Measurements from ENCODE around the gene GPX2. TPM values are rescaled to one million over a fixed set of nuclear protein-coding genes. Genes with fewer than 3 reads are reported as not detected.

GPX2 gene
- total and polyA plus RNA-seq, 2 of the 8 experiments (the other 6 are each of a cell fraction or from before 2014, with no cell fraction given) = 0.30 to 0.89 TPM

DNA sequence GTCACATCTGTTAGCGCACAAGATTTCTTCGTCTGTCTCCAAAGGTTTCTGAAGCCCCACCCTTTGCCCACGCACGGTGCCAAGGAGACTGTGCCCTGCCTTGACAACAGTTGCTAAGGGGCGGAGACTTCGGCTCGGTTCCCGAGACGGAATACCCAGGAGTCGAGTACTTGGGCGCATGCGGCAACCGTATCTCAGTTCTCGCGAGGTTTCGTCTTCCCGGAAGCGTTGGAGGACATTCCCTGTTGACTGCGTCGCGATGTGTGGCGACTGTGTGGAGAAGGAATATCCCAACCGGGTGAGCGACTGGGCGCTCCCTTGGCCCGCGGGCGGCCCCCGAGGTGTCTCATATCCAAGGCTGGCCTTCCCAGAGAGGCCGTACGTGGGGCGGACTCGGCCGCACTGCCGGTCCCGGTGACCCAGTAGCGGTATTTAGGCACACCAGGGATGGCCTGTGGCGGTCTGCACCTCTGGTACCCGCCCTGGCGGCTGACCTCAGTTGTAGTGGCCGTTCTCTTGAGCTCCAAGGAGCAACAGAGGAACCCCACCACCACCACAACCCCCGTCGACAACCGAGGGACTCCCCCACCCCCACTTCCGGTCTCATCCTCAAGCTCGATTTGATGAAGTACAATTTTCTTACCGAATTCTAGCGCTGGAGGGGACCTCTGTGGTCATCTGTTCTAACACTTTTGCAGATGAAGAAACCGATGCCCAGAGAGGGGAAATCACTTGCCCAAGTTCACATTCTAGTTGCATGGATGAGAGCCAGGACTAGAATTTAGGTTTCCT, 28.1 kb downstream of the GPX2 start, which contains the start of gene CHURC1 (continued):
- TF ChIP-seq GABPA (IDR thresholded peaks at IDR 0.05; ENCODE audit: borderline replicate concordance, insufficient read depth, low read length) (no peak), BACH1 (IDR thresholded peaks at IDR 0.05; ENCODE audit: low read length) (no peak; the same call in 1 of the 2 replicates), RAD21 (IDR thresholded peaks at IDR 0.05 in 1 of 2, conservative IDR thresholded peaks at IDR 0.05 in 1 of 2; ENCODE audit: low read depth in 2 of 2, low read length in 2 of 2) (0 out of 4 replicates have a peak, but pooled peaks of 1 of the 2 experiments have one; percentile 4), KDM4A (IDR thresholded peaks at IDR 0.05; ENCODE audit: low read depth, low read length, severe bottlenecking) (peak; percentile 38), TAF7 (optimal IDR thresholded peaks at IDR 0.05; ENCODE audit: borderline replicate concordance, low read depth, low read length) (peak; percentile 65), TAF1 (IDR thresholded peaks at IDR 0.05; ENCODE audit: low read depth, low read length) (peak; percentile 88), ASH2L (IDR thresholded peaks at IDR 0.05; ENCODE audit: low read length) (peak; percentile 97), SRF (IDR thresholded peaks at IDR 0.05; ENCODE audit: low read depth, low read length) (no peak), SIN3A (conservative IDR thresholded peaks at IDR 0.05 in 1 of 2, IDR thresholded peaks at IDR 0.05 in 1 of 2; ENCODE audit: low read depth in 1 of 2, low read length in 2 of 2) (no peak; a peak in 1 of 4 replicates), BRCA1 (IDR thresholded peaks at IDR 0.05; ENCODE audit: low read depth, low read length) (peak; percentile 82), HDAC2 (IDR thresholded peaks at IDR 0.05; ENCODE audit: borderline replicate concordance in 1 of 2, low read depth in 2 of 2, low read length in 2 of 2) (peak in 1 of 2 experiments; percentile 57; a peak in 1 of 4 replicates), CHD2 (IDR thresholded peaks at IDR 0.05; ENCODE audit: low read length) (peak; percentile 97)
- TF ChIP-seq, protein P1, sequence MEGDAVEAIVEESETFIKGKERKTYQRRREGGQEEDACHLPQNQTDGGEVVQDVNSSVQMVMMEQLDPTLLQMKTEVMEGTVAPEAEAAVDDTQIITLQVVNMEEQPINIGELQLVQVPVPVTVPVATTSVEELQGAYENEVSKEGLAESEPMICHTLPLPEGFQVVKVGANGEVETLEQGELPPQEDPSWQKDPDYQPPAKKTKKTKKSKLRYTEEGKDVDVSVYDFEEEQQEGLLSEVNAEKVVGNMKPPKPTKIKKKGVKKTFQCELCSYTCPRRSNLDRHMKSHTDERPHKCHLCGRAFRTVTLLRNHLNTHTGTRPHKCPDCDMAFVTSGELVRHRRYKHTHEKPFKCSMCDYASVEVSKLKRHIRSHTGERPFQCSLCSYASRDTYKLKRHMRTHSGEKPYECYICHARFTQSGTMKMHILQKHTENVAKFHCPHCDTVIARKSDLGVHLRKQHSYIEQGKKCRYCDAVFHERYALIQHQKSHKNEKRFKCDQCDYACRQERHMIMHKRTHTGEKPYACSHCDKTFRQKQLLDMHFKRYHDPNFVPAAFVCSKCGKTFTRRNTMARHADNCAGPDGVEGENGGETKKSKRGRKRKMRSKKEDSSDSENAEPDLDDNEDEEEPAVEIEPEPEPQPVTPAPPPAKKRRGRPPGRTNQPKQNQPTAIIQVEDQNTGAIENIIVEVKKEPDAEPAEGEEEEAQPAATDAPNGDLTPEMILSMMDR (IDR thresholded peaks at IDR 0.05; ENCODE audit: control extremely low read depth in 1 of 3, insufficient read depth in 1 of 3, low read depth in 1 of 3, low read length in 3 of 3) = peak in 1 of 3 experiments; percentile 9; a peak in 1 of 4 replicates
